Vagina (tissue), 2 donors: ENCODE measurements around the gene CERCAM.

ENCODE experiments used
- CTCF ChIP-seq, 3 experiments: fragments of 450-650 bp in 2 of 3; fragments of 200-600 bp in 1 of 3; sonication (generic) in 1 of 3; IDR thresholded peaks; one replicate each; pipeline ENCODE4 v1.5.1; 2017 to 2019; ENCODE audit warnings: antibody characterized with exemption in 3 of 3, mild to moderate bottlenecking in 2 of 3, moderate library complexity in 2 of 3
- POLR2A ChIP-seq, 2 donors: fragments of 450-650 bp; IDR thresholded peaks; one replicate each; pipeline ENCODE4 v1.6.1; 2017; ENCODE audit warnings: antibody characterized with exemption in 2 of 2, mild to moderate bottlenecking in 2 of 2, moderate library complexity in 2 of 2
- POLR2AphosphoS5 ChIP-seq, 2 donors: sonication (generic); formaldehyde crosslinking; IDR thresholded peaks; one replicate each; pipeline ENCODE4 v1.9.0; 2017; ENCODE audit warnings: antibody characterized with exemption in 2 of 2, mild to moderate bottlenecking in 2 of 2, low read depth in 1 of 2; ENCODE audit not compliant: insufficient read depth in 1 of 2

GRCh38 chr9:128485414-128485855 lies 64.8 kb downstream of the CERCAM start:
- no peak for TF ChIP-seq POLR2A (IDR thresholded peaks at IDR 0.05)
- no peak for TF ChIP-seq POLR2AphosphoS5 (IDR thresholded peaks at IDR 0.05; ENCODE audit: insufficient read depth in 1 of 2, low read depth in 1 of 2)
- no peak for TF ChIP-seq CTCF (IDR thresholded peaks at IDR 0.05)
